GM08714 (cell line): ENCODE data around the gene VWA3A.

Experiments
- H3K4me3 ChIP-seq: fragments of 200-500 bp; sonication (Bioruptor generic); 2 replicates; pipeline ENCODE4 v1.5.1; 2014; ENCODE audit warnings: mild to moderate bottlenecking, low read length, inconsistent platforms
- ZNF274 ChIP-seq: IDR thresholded peaks from 2 replicates; pipeline ENCODE4 v1.6.1; 2012; ENCODE audit warnings: mild to moderate bottlenecking, low read depth, low read length

VWA3A gene

DNA sequence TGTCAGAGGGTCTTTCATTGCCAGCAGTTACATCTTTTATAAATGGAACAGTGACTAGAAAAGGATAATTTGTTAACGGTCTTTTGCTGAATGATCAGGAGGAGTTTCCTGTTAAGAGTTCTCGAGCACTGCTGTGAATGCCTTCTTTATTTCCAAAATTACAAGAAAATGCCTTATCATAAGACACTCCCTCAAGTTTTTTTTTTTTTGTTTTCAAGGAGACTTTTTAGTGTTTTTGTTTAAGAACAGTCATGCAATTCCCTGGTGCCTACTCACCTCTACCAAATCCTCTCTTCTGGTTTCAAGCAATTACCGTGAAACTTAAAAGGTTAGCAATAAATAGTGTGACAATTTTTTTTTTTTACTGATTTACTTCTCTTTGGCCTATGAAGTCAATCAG is 19.0 kb upstream of the VWA3A start:
- TF ChIP-seq ZNF274: no peak
- H3K4me3 ChIP-seq: no peak overlapping the region

DNA sequence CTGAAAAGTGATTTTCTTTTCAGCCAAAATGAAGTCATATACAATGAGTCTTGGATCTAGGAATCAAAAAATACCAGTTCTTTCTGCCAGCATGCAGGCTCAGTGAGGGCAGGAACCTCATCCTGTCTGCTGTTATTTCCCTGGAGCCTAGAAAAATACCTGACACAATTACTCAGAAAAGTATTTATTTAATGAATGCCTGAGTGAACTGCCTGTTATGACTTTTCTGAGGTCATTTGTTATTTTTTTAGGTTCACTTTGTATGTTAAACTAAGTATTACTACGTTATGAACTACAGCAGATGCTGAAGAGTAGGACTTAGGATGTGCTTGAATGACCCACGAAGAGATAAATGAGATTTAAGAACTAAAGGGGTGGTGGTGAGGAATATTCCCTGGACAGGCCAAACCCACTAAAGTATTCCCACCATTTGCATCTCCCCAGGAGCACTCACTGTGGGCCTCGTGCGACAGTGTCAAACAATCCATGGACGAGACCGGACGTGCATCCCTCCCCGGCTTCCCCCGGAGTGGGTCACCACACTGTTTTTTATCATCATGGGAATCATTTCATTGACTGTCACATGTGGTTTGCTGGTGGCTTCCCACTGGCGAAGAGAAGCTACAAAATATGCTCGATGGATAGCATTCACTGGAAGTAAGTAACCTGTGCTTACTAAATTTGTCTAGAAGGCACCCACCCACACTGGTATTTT is 17.1 kb upstream of the VWA3A start:
- H3K4me3 ChIP-seq: no peak overlapping the region
- TF ChIP-seq ZNF274: no peak

DNA sequence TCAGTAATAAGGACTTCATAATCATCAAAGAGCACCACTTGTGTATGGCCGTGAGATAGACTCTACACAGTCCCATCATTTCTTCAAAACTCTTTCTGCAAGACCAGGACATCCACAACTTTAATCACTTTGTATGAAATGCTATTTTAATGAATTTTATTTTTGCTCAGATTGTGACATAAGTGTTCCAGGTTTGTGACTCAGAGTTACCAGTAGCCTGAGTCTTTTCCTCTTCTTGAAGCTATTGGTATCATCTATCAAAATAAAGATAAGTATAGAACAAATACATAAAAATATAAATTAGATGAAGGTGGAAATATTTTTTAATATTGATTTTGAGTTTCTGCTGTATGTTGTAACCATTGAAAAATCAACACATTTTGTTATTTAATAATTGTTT is 16.6 kb upstream of the VWA3A start:
- no peak for TF ChIP-seq ZNF274
- no peak overlapping the region for H3K4me3 ChIP-seq

DNA sequence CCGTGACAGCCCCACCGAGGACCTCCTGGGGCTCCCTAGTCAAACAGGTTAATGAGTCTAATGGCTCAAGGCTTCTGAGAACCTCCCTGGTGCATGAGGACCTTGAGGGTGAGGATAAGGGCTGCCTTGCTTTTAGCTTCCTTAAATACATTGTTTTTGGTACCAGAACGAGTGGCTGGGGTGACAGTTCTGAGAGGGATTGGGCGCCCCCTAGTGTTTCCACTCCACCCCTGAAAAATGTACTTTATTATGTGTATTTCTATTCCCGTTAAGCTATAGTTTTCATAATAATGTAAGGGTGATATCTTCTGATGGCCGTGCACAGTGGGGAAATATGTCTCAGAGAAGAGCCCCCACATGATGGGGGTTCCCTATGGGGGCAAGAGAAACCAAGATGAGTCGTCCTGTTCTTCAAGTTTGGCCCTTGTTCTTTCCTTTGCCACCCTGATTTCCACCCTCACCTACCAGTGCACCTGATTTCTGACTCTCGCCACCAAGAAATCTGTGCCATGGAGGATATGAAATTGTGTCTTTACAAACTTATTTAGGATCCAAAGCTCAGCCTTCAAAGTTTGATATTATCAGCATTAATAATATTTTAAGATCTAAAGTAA is 14.5 kb upstream of the VWA3A start:
- TF ChIP-seq ZNF274: no peak
- no peak overlapping the region for H3K4me3 ChIP-seq

DNA sequence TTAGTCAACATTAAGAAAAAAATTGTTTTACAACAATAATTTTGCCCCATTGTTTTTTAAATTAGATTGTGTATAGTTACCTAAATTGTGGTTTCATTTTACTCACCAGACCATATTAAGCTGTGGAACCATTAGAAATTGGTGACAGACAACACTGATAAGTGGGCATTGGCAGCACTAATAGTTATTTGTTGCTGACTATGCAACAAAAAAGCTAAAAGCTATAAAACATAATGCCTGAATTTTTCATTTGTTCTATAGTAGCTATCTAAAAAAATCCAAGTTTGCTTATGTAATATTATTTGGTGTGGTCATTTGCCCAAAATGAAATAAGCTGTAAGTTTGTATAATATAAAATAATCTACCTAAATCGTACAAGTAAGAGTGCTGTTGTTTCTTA is 13.7 kb upstream of the VWA3A start:
- H3K4me3 ChIP-seq: no peak overlapping the region
- TF ChIP-seq ZNF274: no peak

DNA sequence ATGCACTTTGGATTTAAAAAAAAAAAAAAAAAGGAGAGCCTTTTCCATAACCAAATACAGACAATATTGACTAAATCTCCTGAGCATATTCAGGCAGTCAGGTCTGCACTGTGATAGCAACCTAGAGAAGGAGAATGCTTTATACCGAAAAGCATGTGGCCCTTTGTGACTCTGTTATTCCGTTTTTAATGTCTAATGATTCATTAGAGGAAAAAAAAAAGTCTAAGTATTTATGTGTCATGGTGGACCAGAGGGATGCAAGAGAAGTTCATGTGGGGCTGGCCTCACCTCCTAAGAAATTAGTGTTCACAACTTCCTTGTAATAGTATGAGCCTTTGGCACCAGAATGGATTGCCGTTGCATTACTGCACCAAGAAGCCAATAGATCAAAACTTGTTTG is 11.3 kb upstream of the VWA3A start:
- no peak for TF ChIP-seq ZNF274
- no peak overlapping the region for H3K4me3 ChIP-seq

DNA sequence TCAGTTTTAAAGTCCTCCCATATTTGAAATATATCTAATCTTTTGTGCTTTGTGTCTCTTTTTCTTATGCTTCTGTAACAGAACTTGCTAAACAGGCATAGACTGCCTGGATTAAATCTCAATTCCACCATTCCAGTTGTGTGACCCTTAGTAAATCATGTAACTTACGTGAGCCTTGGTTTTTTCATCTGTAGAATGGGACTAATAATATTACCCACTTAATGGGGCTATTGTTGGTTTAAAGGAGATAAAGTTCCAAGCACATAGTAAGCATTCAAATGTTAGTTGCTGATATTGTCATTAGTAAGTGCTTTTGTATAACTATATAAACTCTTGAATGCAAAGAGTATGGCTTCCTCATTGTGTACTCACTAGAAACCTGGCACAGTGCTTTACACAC is 5.9 kb upstream of the VWA3A start:
- no peak for TF ChIP-seq ZNF274

DNA sequence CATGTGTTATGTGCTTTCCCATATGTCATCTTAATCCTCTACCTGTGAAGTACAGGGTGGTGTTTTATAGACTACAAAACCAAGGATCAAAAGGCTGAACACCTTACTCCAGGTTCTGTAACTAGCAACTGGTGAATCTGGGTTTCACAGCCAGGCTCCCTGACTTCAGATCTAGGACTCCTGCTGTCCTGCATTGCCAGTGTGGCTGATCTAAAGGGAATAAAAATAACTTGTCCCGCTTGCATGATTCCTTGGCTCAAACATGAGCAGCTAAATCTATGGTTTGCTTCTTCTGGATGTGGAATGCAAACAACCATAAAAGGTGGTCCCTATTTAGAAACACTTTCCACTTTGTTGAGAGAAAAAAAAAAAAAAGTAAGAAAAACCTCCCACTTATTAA is 3.7 kb upstream of the VWA3A start:
- H3K4me3 ChIP-seq: no peak overlapping the region
- no peak for TF ChIP-seq ZNF274

More for the DNA sequence above, 5.9 kb upstream of the VWA3A start:
- no peak overlapping the region for H3K4me3 ChIP-seq

DNA sequence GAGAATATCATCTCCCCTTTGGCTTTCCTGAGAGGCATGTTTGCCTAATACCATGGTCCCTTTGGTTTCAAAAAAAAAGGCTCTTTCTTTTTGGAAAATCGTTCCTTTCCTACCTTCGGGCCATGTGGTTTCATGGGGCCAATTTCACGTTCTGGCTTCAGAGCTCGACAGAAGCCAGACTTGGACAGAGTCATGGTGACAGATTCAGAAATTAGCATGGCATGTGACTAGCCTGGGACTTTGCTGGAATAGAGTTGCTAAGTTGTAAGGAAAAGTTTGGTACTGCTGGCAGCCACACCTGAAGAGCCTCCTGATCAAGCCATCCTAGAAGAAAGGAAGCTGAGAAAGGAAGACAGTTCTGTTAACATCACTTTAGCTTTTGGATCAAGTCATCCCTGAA is 2.4 kb upstream of the VWA3A start:
- no peak overlapping the region for H3K4me3 ChIP-seq
- no peak for TF ChIP-seq ZNF274

DNA sequence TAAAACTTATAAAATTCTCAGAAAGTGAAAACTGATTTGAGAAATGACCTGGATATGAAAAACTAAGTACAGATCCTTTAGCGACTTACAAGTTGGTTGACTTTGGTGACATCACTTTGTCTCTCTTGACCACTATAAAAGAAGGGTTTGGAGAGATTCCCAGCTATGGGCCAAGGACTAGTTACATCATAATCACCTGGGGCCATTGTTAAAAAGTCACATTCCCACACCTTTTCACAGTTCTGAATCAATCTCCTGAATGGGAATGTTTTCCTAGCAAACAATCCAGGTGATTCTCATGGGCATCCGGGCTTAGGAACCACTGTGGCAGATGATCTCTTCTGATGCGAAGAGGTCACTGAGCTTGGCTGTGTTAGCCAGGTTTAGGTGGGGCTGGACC is 620 bp upstream of the VWA3A start:
- TF ChIP-seq ZNF274: no peak
- H3K4me3 ChIP-seq: no peak overlapping the region

DNA sequence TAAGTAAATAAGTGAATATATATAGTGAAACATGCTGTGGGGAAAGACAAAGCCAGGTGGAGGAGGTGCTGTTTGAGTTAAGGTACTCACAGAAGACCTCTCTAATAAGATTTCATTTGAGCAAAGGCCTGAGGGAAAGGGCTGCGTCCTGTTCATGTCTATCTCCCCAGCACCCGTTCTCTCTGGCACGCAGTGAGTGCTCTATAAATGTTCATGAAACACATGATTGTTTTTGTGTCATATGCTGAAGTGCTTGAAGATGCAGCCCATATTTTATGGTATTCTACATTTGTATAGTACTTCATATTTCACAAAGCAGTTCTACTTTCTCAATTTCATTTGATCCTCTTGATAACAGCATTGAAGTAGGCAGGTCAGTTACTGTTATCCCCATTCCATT is 990 bp downstream of the VWA3A start:
- H3K4me3 ChIP-seq: no peak overlapping the region
- no peak for TF ChIP-seq ZNF274

DNA sequence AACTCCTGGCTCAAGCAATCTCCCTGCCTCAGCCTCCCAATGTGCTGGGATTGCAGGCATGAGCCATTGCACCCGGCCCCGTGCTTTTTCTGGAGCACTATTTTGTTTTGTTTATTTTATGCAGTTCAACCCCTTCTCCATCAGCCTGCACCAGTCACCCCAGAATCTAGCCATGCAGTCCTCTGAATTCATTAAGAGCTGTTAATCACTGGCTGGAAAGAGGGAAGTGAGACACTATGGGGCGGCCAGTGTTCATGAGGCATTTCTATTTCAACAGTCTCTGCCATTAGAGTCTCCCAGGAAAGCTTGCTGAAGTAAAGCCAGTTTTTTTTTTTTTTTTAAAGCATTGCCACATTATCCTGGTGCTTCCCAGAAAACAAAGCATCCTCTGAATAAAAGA is 1.7 kb downstream of the VWA3A start:
- no peak overlapping the region for H3K4me3 ChIP-seq
- TF ChIP-seq ZNF274: no peak

DNA sequence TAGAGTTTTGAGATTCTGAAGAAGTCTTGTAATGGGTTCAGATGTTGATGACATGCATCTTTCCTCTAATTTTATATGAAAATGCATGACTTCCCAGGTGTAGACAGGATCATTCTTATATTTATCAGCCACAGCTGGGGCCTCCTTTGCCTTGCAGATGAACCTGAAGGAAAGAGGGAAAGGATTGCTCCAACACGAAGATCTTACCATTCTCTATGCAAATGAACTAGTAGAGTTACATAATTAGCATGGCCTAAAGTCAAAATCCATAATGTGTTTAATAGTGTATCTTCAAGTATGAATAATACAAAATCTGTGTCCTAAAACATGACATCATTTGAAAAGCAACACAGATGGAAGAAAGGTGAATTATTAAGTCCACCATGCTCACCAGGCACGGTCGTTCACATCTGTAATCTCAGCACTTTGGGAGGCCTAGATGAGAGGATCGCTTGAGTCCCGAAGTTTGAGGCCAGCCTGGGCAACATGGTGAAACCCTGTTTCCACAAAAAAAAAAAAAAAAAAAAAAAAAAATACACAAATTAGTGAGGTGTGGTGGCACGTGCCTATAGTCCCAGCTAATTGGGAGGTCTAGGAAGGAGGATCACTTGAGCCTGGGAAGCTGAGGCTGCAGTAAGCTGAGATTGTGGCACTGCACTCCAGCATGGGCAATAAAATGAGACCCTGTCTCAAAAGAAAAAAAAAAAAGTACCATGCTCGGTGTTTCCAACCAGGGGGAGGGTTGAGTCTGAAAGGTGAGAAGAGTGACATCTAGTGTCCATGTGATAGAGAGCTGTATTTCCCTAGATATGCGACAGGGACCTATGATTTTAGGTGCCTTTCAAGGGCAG is 6.3 kb downstream of the VWA3A start:
- no peak overlapping the region; the same call in 1 of the 2 replicates for H3K4me3 ChIP-seq
- TF ChIP-seq ZNF274: no peak

DNA sequence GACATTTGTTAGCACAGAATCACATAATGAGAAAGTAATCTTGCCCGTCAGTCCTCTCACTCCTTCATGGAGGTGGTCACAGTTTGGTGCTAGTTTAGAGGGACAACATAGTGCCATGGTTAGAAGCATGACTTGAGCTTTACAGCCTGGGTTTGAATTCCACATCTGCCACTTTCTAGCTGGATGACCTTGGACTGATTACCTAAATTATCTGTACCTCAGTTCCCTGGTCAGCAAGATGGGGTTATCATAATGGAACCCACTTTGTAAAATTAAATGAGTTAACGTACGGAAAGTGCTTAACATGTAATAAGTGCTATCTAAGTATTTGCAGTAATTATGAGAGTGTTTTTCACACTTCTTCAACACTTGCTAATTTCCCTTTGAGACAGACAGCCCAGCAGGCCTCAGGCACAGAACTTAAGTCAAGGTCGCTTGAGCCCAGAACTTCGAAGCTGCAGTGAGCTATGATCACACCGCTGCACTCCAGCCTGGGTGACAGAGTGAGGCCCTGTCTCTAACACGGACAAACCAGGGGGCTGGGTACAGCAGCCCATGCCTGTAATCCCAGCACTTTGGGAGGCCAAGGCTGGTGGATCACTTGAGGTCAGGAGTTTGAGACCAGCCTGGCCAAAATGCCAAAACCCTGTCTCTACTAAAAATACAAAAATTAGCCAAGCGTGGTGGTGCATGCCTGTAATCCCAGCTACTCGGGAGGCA is 7.1 kb downstream of the VWA3A start:
- TF ChIP-seq ZNF274: no peak

More for the DNA sequence above, 7.1 kb downstream of the VWA3A start:
- no peak overlapping the region for H3K4me3 ChIP-seq
